Middle frontal gyrus (tissue), 1 donor: ENCODE data around the gene PSMB3.
"Not testable (repeated sequence)": the region's sequence is repeated elsewhere in the genome, so short reads cannot be mapped to it uniquely, and the experiment has no call there.

ENCODE experiments used
- DNase-seq: peaks from one replicate; pipeline ENCODE4 v3.0.0-alpha.2; 2015; ENCODE audit warnings: low spot score; ENCODE audit errors: extremely low spot score

Gene PSMB3

DNA sequence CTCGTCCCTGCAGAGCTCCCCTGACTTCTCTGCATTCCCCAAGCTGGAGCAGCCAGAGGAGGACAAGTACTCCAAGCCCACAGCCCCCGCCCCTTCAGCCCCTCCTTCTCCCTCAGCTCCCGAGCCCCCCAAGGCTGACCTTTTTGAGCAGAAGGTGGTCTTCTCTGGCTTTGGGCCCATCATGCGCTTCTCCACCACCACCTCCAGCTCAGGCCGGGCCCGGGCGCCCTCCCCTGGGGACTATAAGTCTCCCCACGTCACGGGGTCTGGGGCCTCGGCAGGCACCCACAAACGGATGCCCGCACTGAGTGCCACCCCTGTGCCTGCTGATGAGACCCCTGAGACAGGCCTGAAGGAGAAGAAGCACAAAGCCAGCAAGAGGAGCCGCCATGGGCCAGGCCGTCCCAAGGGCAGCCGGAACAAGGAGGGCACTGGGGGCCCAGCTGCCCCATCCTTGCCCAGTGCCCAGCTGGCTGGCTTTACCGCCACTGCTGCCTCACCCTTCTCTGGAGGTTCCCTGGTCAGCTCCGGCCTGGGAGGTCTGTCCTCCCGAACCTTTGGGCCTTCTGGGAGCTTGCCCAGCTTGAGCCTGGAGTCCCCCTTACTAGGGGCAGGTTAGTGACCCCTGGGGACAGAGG, 36.1 kb upstream of the PSMB3 start:
- no peak for DNase-seq

DNA sequence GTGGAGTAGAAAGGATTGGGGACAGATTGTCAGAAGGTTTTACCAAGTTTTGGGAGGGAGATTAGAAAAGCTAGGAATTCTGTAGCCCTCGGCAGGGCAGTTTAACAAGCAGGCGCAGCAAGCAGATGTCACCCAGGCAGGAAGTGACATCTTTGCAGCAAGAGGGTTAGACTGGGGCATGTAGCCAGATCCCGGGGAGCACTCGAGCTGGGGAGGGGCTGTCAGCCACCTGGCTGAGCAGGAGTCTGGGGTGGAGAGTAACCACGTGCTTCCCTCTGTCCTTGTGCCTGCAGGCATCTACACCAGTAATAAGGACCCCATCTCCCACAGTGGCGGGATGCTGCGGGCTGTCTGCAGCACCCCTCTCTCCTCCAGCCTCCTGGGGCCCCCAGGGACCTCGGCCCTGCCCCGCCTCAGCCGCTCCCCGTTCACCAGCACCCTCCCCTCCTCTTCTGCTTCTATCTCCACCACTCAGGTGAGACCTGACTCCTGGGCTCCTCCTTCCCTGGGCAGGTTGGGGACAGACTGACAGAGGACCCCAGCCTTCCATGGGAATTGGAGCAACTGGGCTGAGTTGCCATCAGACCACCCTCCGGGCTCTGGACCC, 35.3 kb upstream of the PSMB3 start:
- no peak for DNase-seq

DNA sequence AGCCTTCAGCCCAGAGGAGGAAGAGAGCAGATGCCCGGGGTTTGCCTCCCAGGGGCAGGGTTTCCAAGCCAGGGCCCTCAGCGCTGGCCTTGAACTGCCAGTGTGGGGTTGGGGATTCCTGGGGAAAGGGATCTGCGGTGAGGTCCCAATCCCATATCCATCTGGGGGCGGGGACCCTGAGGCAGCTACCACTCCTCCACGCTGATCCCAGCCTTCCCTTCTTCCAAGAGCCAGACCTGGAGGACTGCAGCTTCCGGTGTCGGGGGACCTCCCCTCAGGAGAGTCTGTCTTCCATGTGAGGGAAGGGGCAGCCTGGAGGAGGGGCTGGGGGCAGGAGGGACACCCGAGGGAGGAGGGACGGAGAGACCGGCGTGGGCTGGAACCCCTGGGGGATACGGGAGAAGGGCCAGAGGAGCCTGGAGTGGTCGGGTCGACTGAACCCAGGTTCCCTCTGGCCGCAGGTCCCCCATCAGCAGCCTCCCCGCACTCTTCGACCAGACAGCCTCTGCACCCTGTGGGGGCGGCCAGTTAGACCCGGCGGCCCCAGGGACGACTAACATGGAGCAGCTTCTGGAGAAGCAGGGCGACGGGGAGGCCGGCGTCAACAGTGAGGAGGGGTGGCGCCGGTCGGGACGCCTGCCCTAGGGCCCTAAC, 33.1 kb upstream of the PSMB3 start:
- no peak for DNase-seq

DNA sequence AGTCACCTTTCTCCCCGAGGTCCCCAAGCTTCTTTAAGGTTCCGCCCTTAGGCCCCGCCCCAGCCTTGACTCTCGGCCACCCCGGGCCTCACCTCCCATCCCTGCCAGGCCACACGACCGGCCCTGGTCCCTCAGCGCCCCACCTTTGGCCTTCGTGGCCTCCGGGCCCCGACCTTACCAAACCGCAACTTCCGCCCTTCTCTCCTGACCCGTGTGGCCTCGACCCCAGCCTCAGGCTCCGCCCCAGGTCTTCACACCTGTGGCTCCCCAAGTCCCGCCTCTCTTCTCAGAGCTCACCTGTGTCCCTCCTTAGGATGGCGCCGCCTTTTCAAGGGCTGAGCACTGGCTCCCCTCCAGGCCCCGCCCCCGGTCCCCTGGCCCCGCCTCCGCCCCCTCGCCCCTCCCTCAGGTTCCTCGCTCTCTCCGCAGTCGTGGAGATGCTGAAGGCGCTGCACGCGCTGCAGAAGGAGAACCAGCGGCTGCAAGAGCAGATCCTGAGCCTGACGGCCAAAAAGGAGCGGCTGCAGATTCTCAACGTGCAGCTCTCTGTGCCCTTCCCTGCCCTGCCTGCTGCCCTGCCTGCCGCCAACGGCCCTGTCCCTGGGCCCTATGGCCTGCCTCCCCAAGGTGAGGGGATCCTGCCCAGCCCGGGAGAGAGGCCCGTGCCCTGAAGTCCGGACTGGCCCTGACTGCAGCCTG, 32.4 kb upstream of the PSMB3 start:
- DNase-seq = no peak

DNA sequence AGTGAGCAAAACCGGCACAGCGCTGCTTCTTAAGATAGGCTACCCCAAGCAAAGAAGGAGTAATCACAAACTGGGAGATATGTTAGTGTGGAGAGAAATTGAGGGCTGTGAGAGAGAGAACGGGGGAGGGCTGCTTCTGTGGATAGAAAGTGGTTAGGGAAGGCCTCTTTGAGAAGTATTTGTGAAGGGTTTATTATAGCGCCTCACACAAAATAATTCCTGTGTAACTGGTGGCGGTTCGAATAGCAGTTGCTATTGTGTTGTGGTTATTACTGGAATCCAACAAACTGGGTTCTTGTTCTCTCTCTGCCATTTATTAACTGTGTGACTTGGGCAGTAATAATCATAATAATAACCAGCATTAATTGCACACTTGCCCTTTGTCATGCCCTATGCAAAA, 31.6 kb upstream of the PSMB3 start:
- DNase-seq = no peak

DNA sequence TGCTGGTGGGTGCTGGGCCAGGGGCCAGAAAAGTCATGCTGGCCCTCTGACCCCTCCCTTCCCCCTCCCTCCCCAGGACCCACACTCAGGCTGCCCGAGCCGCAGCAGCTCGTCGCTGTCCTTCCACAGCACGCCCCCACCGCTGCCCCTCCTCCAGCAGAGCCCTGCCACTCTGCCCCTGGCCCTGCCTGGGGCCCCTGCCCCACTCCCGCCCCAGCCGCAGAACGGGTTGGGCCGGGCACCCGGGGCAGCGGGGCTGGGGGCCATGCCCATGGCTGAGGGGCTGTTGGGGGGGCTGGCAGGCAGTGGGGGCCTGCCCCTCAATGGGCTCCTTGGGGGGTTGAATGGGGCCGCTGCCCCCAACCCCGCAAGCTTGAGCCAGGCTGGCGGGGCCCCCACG, 30.7 kb upstream of the PSMB3 start:
- DNase-seq = no peak

DNA sequence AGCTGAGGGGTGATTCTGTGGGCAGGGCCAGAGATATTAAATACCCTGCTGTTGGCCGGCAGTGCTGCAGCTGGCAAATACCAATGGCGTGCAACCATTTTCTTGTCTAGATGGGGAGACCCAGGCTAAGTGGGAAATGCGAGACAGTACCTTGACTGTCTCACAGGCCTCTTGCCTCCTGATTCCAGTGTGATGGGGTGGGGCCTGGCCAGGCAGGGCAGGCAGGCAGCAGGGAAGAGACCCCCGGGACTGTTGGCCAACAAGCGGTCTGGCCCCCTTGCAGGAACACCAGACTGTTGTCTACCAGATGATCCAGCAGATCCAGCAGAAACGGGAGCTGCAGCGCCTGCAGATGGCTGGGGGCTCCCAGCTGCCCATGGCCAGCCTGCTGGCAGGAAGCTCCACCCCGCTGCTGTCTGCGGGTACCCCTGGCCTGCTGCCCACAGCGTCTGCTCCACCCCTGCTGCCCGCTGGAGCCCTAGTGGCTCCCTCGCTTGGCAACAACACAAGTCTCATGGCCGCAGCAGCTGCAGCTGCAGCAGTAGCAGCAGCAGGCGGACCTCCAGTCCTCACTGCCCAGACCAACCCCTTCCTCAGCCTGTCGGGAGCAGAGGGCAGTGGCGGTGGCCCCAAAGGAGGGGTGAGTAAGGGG, 28.1 kb upstream of the PSMB3 start:
- no peak for DNase-seq

DNA sequence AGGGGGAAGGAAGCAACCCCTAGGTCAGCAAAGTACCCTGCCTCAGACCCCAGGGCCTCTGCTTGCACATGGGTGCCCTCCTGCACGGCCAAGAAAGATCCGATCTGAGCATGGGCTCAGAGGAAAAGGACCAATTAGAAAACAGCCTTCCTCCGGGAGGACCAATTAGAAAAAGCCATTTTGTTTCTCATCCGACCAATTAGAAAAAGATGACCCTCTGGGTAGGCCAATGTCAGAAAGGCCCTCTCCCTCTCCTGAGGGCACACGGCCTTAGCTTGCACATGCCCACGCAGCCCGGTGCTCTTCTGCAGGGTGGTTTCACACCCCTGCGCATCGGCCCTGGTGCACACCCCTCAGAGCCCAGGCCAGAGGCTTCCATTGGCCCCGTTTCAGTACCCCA, 27.5 kb upstream of the PSMB3 start:
- no peak for DNase-seq

DNA sequence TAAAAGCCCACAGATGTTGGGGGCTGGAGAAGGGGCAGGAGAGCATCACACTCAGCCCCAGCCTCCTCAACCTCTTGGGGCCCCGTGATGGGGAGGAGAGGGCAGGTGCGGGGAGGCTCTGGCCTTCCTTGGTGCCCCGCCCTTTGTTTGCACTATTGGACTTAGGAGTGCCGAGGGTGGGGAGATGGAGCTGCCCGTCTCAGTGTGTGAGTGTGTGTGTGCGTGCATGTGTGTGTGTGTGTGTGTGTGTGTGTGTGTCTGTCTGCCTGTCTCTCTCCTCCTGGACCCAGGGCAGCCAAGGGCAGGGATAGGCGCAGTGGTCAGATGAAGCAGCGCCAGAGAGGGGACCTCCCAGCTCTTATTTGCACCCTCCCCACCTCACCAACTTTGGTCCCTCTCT, 26.4 kb upstream of the PSMB3 start:
- not testable (repeated sequence) for DNase-seq

DNA sequence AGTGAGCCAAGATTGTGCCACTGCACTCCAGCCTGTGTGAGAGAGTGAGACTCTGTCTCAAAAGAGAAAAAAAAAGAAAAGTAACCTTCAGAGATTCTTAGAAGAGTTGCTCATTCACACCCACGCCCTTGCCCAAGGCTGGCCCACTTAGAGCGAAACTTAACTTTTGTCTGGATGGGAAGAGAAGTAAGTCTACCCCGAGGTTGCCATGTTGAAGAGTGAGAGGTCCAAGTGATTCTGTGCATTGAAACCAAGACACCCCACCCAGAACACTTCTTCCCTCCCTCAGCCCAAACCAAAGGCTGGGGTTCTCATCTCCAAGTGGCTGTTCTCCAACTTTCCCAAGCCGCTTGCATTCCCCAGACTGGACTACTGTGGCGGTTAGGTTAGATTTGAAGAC, 24.8 kb upstream of the PSMB3 start:
- DNase-seq = no peak

DNA sequence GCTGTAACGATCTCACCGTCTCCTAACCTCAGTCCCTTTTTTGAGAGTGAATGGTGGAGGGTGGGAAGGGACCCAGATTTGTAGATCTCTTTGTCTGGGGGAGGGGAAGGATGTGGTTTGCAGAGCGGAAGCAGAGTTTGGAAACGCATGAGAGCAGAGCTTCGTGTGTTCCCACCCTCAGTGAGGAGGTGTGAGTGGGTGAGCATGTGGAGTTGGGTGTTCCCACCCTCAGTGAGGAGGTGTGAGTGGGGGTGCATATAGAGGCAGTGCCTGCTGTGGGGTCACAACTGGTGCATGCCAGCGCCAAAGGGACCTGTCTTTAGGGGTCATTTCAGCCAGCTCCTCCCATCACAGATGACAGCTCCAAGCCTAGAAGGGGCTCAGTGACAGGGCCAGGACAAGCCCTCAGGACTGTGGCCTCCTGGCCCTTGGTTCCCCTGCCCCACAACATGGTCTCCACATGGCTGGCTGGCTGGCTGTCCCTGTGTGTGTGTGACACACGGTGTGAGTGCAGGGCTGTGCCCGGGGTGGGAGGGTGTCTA, 24.2 kb upstream of the PSMB3 start:
- no peak for DNase-seq

DNA sequence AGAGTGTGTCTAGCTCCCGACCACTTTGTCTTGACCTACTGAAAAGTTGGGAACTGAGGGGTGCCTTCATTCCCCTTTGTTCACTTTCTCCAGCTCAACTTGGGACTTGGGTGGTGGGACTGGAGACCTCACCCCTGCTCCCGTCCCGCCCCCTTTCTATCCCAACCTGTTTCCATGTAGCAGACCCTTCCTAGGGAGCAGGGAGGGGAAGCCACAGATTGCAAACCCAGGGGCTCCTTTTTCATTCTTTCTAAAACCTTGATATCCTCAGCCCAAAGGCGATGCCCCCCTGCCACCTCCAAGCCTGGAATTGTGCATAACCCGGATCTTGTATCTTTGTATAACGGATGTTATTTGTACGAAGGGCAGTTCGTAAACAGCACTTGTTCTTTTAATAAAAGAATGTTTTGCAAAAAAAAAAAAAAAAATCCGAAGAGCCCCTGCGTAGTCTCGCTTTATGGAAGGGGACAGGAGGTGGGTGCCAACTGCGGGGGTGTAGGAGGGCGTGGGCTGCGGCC, 23.1 kb upstream of the PSMB3 start:
- DNase-seq = no peak

DNA sequence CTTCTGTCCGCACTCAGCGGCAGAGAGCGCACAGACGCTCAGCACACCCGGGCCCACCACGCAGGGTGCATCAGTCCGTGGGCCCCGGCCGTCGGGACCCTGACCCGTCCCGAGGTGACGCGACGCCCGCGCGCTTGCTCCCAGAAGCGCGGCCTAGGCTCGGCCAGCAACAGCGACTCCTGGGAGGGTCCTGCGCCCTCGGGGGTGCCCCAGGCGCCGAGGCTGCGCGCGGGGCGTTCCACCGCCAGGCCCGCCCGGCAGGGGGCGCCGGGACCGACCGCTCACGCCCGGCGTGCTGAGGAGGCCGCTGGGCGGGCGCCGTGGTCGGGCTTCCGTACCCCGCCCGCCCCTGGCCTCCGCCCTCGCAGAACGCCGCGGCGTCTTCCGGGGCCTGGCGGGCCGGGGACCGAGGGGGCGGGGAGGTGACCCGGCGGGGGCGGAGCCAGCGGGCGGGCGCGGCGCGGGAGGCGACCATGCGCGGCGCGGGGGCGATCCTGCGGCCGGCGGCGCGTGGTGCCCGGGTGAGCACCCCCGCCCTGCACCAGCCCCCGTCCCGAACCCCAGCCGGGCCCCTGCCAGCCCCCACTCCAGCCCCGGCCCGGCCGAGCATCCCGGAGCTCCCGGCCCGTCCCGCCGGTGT, 22.5 kb upstream of the PSMB3 start, which contains the start of gene CISD3:
TSS of gene CISD3 (plus strand) at position 456 of the 640 bp plus-strand sequence. CDS start at position 474, 18 bp downstream.
- DNase-seq = peak; percentile 69

DNA sequence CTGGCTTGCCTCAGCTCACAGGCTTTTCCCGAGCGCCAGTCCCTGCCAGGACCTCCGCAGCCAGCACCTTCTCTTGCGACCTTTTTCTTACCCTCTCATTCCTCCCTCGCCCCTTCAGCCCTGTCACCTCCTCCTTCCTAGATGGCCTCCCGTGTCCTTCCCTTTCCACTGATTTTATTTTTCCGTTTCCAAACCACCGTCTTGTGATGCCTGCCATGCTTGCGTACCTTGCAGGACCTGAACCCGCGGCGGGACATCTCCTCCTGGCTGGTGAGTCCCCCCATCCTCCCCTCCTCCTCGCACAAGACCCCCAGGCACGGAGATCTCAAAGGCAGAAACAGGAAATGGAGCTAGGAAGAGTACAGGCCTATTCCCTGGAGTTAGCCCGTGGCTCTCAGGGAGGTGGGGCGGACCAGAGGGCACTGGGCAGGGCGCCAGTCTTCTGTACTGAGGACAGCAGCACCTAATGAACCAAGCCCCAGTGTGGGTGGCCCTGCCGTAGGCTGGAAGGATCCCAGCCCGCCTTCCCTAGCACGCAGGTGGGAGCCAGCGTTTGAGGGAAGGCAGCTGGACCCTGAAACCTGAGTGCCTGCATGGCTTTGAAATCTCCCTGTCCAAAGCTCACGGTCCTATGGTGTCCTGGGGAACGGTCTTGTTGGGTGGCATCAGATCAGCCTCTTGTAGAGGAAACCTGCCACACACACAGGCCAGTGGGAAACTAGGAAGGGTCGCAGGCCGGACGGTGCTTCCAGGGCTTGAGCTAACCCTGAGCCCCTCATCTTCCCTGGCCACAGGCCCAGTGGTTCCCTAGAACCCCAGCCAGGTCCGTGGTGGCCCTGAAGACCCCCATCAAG, 21.8 kb upstream of the PSMB3 start:
- no peak for DNase-seq

DNA sequence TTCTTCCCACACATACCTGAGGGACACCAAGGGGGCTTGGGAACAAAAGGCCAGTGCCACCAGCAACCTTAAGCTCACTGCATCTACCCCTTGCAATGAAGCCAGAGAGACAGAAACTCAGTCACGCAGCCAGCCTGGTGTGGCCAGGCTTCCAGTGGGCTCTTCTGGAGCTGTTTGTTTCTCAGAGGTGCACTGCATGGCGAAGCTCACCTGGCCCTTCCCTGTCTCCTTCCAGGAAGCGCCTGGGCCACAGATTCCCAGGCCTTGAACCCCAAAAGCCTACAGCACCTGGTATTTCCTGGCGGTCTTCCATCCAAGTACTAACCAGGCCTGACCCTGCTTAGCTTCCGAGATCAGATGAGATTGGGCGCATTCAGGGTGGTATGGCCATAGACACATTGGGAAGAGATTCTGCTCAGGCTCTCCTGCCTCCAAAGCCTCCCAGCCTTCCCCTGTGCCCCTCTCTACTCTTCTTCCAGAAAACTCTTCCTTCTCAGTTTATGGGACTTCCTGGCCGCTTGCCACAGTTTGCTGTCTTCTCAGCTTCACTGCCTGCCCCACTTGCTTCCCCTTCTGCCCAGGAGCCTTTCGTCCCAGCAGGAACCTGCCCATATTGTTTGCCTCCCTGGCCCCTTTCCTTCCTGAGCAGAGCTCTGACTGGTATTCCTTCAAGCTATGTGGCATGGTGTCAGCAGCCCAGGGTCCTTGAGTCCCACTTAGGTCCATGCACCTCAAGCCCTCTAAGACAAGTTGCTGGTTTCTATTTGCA, 20.8 kb upstream of the PSMB3 start:
- DNase-seq = no peak

DNA sequence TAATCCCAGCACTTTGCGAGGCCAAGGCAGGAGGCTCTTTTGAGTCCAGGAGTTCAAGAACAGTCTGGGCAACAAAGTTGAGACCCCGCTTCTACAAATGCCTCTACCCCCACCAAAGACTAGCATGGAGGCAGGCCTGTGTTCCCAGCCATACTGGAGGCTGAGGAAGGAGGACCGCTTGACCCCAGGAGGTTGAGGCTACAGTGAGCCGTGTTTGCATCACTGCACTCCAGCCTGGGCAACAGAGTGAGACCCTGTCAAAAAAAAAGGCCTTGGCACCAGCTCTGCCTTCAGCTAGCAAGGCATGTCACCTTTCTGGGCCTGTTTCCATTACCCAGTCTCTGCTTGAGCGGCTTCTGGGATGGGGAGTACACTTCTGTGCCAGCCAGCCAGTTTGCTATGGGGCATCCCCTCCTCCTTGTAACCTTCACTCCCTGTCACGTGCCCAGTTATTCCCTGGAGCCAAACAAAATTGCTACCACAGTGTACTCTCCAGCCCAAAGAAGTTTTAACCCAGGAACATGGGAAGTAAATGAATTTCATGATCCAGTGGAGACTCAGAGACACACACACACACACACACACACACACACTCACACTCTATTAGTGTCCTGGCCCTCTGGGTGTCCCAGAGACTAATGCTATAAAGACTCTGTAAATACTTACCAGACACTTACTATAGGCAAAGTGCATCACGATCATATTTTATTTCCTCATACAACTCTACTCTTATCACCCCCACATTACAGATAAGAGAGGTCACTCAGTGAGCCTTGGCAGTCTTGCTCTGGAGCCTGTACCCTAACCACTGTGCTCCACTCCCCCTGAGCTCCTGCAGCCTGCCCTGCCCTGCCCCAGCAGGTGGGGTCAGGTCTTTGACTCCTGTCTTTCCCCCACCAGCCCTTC, 19.9 kb upstream of the PSMB3 start:
- DNase-seq = no peak

DNA sequence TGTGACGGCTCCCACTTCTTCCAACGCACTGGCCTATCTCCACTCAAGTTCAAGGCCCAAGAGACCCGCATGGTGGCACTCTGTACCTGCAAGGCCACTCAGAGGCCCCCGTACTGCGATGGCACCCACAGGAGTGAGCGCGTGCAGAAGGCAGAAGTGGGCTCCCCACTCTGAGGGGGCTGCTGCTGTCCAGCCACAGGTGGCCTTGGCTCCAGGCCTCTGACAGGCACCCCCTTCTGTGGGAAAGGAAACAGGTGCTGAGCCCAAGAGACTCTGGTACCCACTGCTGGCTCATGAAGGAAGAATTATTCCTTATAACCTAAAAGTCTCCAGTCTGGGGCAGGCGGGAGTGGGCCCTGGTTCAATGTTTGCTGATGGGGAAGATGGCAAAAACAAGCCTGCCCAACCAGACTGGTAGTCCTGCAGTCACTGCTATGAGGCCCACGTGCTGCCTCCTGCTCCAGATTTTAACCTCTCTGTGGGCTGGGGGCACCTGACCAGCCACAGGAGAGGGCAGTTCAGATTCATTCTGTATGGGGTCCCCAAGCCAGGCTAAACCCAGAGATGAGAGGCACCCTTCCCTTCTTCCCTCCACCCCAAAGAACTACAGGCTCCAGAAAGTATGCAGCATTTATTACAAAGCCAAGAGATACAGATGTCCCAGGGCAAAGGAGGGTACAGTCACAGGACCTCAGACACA, 19.1 kb upstream of the PSMB3 start:
- no peak for DNase-seq
